M059J (cell line): Measurements from ENCODE around the gene NFATC2. TPM values are rescaled to one million over a fixed set of nuclear protein-coding genes. Genes with fewer than 3 reads are reported as not detected.
"Not testable (repeated sequence)": the region's sequence is repeated elsewhere in the genome, so short reads cannot be mapped to it uniquely, and the experiment has no call there.

Experiments used
- DNase-seq: peaks from one replicate; pipeline ENCODE4 v3.0.0-alpha.2; 2012; ENCODE audit warnings: low read depth
- total RNA-seq: library from RNA; depleted of rRNA; stranded (reverse); fragments of >200 nt; shearing (Covaris generic); gene quantifications from 2 replicates; pipeline ENCODE4 v1.2.3, GENCODE V29; 2014

NFATC2 gene
- total RNA-seq, 1 experiment from 2014 or later = 0.25 TPM

GRCh38 chr20:51470907-51471411, 71.6 kb downstream of the NFATC2 start:
- no peak for DNase-seq

DNA sequence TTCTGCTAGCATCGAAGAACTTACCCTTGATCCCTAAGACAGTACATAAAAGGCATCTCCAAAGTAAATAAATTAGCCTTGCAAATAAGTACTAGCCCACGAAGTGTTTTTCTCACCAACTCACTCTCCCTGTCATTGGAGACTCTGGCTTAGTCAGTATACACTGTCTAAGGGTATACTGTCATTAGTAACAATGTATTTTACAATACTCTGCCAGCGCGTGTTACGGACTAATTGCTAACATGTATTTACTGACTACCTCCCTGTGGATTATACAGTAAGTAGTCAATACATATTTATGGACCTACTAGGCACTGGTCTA, 72.1 kb downstream of the NFATC2 start:
- no peak for DNase-seq

DNA sequence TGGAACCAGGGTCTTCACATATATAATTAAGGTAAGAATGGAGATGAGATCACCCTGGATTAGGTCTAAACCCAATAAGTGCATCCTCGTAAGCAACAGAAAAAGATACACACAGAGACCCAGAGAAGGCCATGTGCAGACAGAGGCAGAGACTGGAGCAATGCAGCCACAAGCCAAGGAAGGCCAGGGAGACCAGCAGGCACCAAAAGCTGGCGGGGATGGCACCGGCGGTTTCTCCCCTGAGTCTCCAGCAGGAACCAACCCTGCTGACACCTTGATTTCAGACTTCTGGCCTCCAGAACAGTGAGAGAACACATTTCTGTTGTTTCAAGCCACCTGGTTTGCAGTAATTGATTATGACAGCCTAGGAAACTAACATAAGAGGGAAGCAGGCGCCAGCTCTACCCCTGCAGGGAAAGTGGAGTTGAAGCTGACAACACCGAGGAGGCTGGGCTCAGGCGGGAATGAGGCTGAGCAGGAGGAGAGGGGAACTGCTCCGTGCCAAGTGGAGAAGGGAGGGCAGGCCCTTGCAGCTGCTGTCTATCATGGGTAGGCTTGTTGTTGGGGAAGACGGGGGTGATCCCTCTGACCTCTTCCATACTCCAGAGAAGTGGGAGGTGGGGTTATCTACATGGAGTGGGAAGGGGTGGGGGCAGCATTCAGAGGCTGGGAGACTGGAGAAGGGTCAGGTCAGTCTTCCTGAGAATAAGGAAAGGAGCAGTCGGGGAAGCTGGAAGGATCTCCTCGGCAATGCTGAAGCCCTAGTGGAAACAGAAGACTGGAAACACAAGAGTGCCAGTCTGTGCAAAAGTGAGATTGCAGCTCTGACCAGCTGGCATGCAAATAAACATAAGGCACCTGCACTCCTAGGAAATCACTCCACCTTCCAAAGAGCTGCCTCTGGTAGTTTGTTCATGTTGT, 72.7 kb downstream of the NFATC2 start:
- DNase-seq = no peak

DNA sequence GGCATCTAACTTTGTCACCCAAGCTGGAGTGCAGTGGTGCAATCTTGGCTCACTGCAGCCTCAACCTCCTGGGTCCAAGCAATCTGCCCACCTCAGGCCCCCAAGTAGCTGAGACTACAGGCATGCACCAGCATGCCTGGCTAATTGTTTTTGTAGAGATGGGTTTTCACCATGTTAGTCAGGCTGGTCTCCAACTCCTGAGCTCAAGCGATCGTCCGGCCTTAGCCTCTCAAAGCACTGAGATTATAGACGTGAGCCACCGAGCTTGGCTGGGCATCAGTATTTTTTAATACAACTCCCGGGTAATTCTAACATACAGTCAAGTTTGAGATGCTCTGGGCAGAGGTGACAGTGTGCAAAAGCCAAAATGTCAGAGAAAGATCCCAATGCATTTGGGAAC, 73.5 kb downstream of the NFATC2 start:
- DNase-seq = no peak

GRCh38 chr20:51468636-51469035, 73.9 kb downstream of the NFATC2 start:
- DNase-seq = no peak

- no peak for DNase-seq
These were observed 74.4 kb downstream of the NFATC2 start for GRCh38 chr20:51467956-51468626.

GRCh38 chr20:51463998-51464397, 78.5 kb downstream of the NFATC2 start:
- no peak for DNase-seq

DNA sequence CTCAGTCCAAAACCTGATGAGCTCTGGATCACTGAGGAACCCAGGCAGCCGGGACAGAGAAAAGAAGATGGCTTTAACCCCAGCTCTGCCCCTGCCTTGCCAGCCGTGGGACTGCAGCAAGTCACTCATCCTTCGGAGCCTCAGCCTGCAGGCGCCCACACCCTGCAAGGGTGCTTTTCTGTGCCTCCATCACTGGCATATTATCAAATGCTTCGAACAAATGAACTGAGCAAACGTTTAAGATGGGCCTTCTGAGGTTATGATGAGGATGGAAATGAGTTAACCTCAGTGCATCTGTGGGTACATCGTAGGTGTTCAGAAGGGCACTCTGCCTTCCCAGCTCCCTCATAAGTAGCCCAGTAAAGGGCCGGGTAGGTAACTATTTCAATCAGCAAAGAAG, 79.0 kb downstream of the NFATC2 start:
- no peak for DNase-seq

DNA sequence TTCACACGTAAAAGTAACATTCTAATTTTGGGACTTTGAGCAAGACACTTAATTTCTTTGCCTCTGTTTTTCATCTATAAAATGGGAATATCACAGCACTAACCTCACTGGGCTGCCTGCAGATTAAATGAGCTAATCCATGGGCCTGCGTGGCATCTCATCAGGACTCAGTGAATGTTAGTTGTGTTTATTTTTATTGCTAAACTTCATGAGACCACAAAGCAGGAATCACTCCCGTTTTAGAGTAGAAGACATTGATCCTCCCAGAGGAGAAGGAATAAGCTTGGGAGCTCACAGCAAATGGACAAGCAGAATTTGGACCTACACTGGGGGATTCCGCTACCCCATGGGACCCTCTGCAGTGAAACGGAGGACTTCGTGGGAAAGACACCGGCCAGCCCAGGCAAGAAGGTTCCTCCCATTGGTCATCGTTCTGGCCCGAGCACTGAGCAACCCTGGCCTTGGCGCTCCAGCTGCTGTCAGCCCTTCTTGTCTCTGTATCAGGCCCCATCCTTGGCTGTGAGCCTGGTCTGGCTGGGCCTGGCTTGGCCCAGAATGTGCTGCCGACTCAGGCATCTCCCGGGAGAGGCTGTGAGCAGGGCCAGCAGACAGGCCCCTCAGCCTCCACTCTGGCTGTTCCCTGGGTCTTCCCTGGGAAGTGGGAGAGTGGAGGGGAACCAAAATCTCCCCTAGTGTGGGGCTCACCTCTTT, 79.8 kb downstream of the NFATC2 start:
- DNase-seq = no peak

DNA sequence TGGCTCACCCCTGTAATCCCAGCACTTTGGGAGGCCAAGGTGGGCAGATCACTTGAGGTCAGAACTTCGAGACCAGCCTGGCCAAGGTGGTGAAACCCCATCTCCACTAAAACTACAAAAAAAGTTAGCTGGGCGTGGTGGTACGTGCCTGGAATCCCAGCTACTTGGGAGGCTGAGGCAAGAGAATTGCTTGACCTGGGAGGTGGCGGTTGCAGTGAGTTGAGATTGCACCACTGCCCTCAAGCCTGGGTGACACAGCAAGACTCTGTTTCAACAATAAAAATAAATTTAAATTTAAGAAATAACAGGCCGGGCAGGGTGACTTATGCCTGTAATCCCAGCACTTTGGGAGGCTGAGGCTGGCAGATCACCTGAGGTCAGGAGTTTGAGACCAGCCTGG, 80.7 kb downstream of the NFATC2 start:
- DNase-seq = not testable (repeated sequence)

- DNase-seq = no peak
These were observed 81.2 kb downstream of the NFATC2 start for GRCh38 chr20:51461306-51461705.

DNA sequence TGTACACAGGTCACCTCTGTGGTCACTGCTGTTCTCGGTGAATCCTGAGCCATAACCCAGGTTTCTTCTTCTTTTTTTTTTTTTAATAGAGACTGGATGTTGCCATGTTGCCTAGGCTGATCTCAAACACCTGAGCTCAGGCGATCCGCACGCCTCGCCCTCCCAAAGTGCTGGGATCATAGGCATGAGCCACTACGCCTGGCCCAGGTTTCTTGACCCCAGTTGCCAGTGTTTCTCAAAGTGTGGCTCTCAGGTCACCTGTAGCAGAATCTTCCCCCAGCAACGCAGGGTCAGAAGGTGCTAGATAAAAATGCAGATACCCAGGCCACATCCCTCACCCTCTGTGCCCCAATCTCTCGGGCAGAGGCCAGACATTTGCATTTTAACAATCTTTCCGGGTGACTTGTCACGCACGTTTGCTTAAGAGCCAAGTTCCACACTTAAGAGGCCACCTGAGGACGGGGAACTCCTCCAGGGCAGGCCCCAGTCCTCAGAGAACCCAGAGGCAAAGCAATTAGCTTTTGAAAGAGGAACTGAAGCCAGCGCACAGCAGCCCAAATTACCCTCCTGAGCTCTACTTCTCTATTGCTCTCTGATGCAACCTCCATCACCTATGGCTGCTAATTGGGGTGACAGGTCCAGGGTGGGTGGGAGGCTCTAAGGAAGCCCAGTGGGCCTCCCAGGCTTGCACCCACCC, 81.8 kb downstream of the NFATC2 start:
- no peak for DNase-seq

DNA sequence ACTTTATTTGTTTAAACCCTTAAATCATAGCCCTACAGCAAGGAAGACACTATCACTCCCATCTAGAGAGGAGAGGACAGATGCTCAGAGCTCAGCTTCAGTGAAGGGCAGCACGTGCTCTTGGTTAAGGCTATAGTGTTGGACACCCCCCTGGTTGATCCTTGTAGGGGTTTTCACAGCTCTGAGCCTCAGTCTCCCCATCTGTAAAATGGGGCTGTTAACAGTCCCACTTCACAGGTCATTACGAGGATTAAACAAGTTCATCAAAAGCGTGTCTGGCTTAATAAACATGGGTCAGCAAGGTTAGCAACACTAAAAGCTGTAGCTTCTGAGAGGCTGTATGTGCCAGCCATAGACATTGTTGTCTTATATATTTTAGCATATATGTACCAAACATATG, 82.4 kb downstream of the NFATC2 start:
- DNase-seq = no peak

DNA sequence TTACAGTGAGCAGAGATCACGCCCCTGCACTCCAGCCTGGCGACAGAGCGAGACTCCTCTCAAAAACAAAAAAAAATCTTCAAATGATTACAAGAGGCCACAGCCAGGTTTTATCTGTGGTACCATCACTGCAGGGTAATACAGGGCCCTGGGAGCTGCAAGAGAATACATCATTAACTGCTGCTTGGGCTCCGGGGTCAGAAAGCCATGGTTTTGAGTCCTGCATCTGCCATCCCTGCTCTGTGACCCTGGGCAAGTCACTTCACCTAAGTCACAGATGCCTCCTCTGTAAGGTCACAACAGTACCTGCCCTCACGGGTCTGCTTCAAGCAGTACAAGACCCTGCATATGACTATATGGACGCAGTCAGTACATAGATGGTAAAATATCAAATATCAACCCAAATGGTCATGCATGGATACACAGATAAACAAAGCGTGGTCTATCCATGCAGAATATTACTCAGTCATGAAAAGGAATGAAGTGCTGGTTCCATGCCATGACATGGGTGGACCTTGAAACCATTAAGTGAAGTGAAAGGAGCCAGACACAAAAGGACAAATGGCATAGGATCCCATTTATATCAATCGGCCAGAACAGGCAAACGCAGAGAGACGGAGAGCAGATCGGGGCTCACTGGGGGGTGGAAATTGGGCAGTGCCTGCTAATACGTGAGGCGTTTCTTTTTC, 83.6 kb downstream of the NFATC2 start:
- no peak for DNase-seq

DNA sequence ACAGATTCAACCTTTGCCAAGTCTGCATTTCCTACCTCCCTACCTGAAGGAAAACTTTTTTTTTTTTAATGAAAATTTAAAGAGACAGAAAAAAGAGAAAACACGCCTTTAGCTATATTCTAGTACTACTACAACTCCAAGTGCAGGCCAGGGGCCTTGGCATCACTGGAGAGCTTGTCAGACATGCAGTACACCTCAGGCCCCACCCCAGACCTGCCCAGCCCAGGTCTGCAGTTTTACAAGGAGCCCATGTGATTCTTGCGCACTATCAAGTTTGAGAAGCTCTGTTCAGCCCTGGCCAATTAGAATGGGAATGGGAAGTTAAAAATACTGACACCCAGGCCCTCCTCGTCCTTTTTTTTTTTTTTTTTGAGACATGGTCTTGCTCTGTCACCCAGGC, 85.0 kb downstream of the NFATC2 start:
- DNase-seq = no peak

DNA sequence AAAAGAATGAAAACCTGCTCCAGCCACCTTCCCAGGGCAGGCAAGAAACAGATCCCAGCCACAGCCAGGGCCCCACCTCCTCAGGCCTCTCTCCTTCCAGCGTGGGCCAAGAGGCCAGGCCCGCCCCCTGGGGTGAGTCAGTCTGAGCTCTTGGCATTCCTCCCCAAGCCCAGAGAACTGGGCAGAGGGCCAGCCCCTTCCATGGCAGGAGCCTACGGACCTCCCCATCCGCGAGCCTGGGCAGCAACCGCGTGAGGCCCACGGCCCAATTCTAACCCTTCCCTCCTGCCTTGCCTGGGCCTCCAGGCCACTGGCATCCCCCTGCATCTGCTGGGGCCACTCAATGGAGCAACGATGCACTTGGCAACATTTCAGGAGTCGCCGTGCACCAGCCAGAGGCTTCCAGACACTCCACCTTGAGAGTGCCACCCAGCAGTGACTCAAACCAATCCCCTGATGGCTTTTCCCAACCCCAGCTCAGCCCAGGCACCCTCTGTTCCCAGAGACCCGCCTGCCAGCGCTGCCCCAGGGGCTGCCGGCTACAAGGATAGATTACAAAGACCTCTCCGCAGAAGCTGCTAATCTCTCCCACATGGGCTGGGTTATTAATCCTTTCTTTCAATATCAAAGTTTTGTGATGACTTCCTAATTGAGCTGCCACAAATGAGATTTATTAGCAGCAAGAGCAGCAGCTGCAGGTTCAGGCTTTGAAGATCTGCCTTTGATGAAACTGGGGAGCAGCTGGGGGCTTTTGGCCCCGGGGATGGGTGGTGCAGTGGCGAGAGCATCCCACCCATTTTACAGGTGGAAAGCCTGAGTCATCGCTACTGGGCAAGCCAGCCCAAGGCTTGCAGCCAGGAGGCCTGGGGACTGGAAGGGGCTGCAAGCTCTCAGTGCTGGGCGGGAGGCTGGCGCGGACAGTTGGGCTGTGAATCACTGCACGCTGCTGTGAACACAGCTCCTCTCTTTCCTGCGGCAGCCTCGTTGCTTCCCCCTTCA, 85.7 kb downstream of the NFATC2 start:
- DNase-seq = peak; percentile 99

GRCh38 chr20:51454250-51454865, 88.2 kb downstream of the NFATC2 start:
- no peak for DNase-seq

- no peak for DNase-seq
These were observed 89.7 kb downstream of the NFATC2 start for GRCh38 chr20:51452734-51453365.

DNA sequence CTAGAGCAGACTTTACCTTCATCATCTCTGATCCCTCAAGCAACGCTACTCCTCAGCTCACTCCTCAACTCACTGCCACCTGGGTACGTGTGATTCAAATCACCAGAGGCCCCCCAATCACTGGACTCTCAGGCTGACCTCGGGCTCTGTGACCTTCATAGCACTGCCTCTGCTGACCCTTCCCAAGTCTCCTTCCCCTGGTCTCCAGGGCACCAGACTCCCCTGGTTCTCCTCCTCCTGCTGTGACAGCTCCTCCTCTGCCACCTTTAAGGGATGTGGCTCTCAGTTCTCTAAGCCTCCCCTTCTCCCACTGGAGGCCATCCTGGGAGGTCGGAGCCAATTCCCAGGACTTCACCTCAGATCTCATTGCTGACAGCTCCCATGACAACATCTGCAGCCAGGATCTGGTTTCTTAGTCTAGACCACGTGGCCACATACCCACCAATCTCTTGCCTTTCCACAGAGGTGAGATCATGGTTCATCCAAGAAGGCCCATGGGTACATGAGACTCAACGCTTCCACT, 90.4 kb downstream of the NFATC2 start:
- no peak for DNase-seq
